Measurements from ENCODE around the gene LRP1.

LRP1 gene

GRCh38 chr12:57146961-57147944 is 19.0 kb downstream of the LRP1 start, which contains the start of gene LRP1-AS:
Gene LRP1-AS (minus strand): TSS chr12:57147619.
- Mint-ChIP-seq H3K27me3 (ENCODE audit: low read depth) (no peaks in the 10 kb centered on the region), H3K36me3 (ENCODE audit: low read depth) (no peaks in the 10 kb centered on the region), H3K4me3 (no peak within 1 kb of the TSS), H3K9me3 (no peaks in the 10 kb centered on the region), H3K27ac (no peak within 1 kb of the TSS), H3K4me1 (ENCODE audit: low read depth) (no peaks in the 10 kb centered on the region)
- no peak for DNase-seq (ENCODE audit: low spot score)

- H3K4me3 Mint-ChIP-seq, result no peak overlapping the region
- DNase-seq (ENCODE audit: low spot score), result no peak
- no peaks in the 10 kb centered on the region for H3K9me3 Mint-ChIP-seq
- no peaks in the 10 kb centered on the region for H3K4me1 Mint-ChIP-seq (ENCODE audit: low read depth)
- no peaks in the 10 kb centered on the region for H3K27me3 Mint-ChIP-seq (ENCODE audit: low read depth)
- H3K36me3 Mint-ChIP-seq (ENCODE audit: low read depth), result no peaks in the 10 kb centered on the region
- no peak overlapping the region for H3K27ac Mint-ChIP-seq
These were observed 20.4 kb downstream of the LRP1 start for GRCh38 chr12:57148469-57149244.

GRCh38 chr12:57149245-57149900 is 21.1 kb downstream of the LRP1 start:
- no peak for DNase-seq (ENCODE audit: low spot score)
- no peak overlapping the region for H3K27ac Mint-ChIP-seq
- no peaks in the 10 kb centered on the region for H3K4me1 Mint-ChIP-seq (ENCODE audit: low read depth)
- no peaks in the 10 kb centered on the region for H3K9me3 Mint-ChIP-seq
- no peaks in the 10 kb centered on the region for H3K27me3 Mint-ChIP-seq (ENCODE audit: low read depth)
- no peaks in the 10 kb centered on the region for H3K36me3 Mint-ChIP-seq (ENCODE audit: low read depth)
- no peak overlapping the region for H3K4me3 Mint-ChIP-seq

GRCh38 chr12:57150400-57151000 is 22.2 kb downstream of the LRP1 start:
- no peak overlapping the region for H3K4me3 Mint-ChIP-seq
- H3K36me3 Mint-ChIP-seq (ENCODE audit: low read depth), result no peaks in the 10 kb centered on the region
- no peak for DNase-seq (ENCODE audit: low spot score)
- H3K9me3 Mint-ChIP-seq, result no peaks in the 10 kb centered on the region
- no peak overlapping the region for H3K27ac Mint-ChIP-seq
- no peaks in the 10 kb centered on the region for H3K4me1 Mint-ChIP-seq (ENCODE audit: low read depth)
- H3K27me3 Mint-ChIP-seq (ENCODE audit: low read depth), result no peaks in the 10 kb centered on the region

GRCh38 chr12:57151741-57152630 is 23.7 kb downstream of the LRP1 start:
- no peak overlapping the region for H3K4me3 Mint-ChIP-seq
- H3K27me3 Mint-ChIP-seq (ENCODE audit: low read depth), result no peaks in the 10 kb centered on the region
- no peaks in the 10 kb centered on the region for H3K36me3 Mint-ChIP-seq (ENCODE audit: low read depth)
- H3K4me1 Mint-ChIP-seq (ENCODE audit: low read depth), result no peaks in the 10 kb centered on the region
- no peaks in the 10 kb centered on the region for H3K9me3 Mint-ChIP-seq
- no peak for DNase-seq (ENCODE audit: low spot score)
- no peak overlapping the region for H3K27ac Mint-ChIP-seq

GRCh38 chr12:57152639-57153038 is 24.4 kb downstream of the LRP1 start:
- H3K27ac Mint-ChIP-seq, result no peak overlapping the region
- no peak overlapping the region for H3K4me3 Mint-ChIP-seq
- H3K4me1 Mint-ChIP-seq (ENCODE audit: low read depth), result peaks cover 2% of the 10 kb centered on the region
- no peaks in the 10 kb centered on the region for H3K9me3 Mint-ChIP-seq
- DNase-seq (ENCODE audit: low spot score), result no peak
- no peaks in the 10 kb centered on the region for H3K36me3 Mint-ChIP-seq (ENCODE audit: low read depth)
- no peaks in the 10 kb centered on the region for H3K27me3 Mint-ChIP-seq (ENCODE audit: low read depth)

- Mint-ChIP-seq H3K27ac (no peak overlapping the region), H3K36me3 (ENCODE audit: low read depth) (no peaks in the 10 kb centered on the region), H3K4me3 (no peak overlapping the region), H3K27me3 (ENCODE audit: low read depth) (no peaks in the 10 kb centered on the region), H3K9me3 (no peaks in the 10 kb centered on the region), H3K4me1 (ENCODE audit: low read depth) (peaks cover 7% of the 10 kb centered on the region)
- no peak for DNase-seq (ENCODE audit: low spot score)
These were observed 25.2 kb downstream of the LRP1 start for GRCh38 chr12:57153415-57153997.

- H3K27me3 Mint-ChIP-seq (ENCODE audit: low read depth), result no peaks in the 10 kb centered on the region
- no peak overlapping the region for H3K4me3 Mint-ChIP-seq
- peaks cover 7% of the 10 kb centered on the region for H3K4me1 Mint-ChIP-seq (ENCODE audit: low read depth)
- H3K9me3 Mint-ChIP-seq, result no peaks in the 10 kb centered on the region
- no peak overlapping the region for H3K27ac Mint-ChIP-seq
- no peaks in the 10 kb centered on the region for H3K36me3 Mint-ChIP-seq (ENCODE audit: low read depth)
- no peak for DNase-seq (ENCODE audit: low spot score)
These were observed 25.8 kb downstream of the LRP1 start for GRCh38 chr12:57154076-57154475.

- Mint-ChIP-seq H3K4me3 (no peak overlapping the region), H3K9me3 (no peaks in the 10 kb centered on the region), H3K27ac (no peak overlapping the region), H3K27me3 (ENCODE audit: low read depth) (no peaks in the 10 kb centered on the region), H3K4me1 (ENCODE audit: low read depth) (peaks cover 7% of the 10 kb centered on the region), H3K36me3 (ENCODE audit: low read depth) (no peaks in the 10 kb centered on the region)
- no peak for DNase-seq (ENCODE audit: low spot score)
These were observed 26.6 kb downstream of the LRP1 start for GRCh38 chr12:57154804-57155434.

GRCh38 chr12:57156701-57157403 is 28.6 kb downstream of the LRP1 start:
- no peak for DNase-seq (ENCODE audit: low spot score)
- H3K4me1 Mint-ChIP-seq (ENCODE audit: low read depth), result peaks cover 7% of the 10 kb centered on the region
- H3K27me3 Mint-ChIP-seq (ENCODE audit: low read depth), result no peaks in the 10 kb centered on the region
- H3K4me3 Mint-ChIP-seq, result no peak overlapping the region
- H3K36me3 Mint-ChIP-seq (ENCODE audit: low read depth), result no peaks in the 10 kb centered on the region
- H3K9me3 Mint-ChIP-seq, result no peaks in the 10 kb centered on the region
- no peak overlapping the region for H3K27ac Mint-ChIP-seq

GRCh38 chr12:57157588-57158173 is 29.4 kb downstream of the LRP1 start:
- Mint-ChIP-seq H3K4me3 (no peak overlapping the region), H3K27me3 (ENCODE audit: low read depth) (no peaks in the 10 kb centered on the region), H3K36me3 (ENCODE audit: low read depth) (no peaks in the 10 kb centered on the region), H3K27ac (no peak overlapping the region), H3K9me3 (no peaks in the 10 kb centered on the region), H3K4me1 (ENCODE audit: low read depth) (peaks cover 7% of the 10 kb centered on the region)
- DNase-seq (ENCODE audit: low spot score), result no peak
